Prostate gland (tissue), 2 donors: Measurements from ENCODE around the gene SGCD.

Experiments
- CTCF ChIP-seq, 4 experiments: fragments of 200-600 bp in 2 of 4; fragments of 450-650 bp in 2 of 4; sonication (generic) in 2 of 4; IDR thresholded peaks; 1 replicate in 3 of 4; 2 replicates in 1 of 4; pipeline ENCODE4 v1.5.1; 2016 to 2019; ENCODE audit warnings: antibody characterized with exemption in 4 of 4, mild to moderate bottlenecking in 2 of 4, moderate library complexity in 2 of 4
- POLR2A ChIP-seq: fragments of 450-650 bp; IDR thresholded peaks from one replicate; pipeline ENCODE4 v1.6.1; 2016; ENCODE audit warnings: antibody characterized with exemption, mild to moderate bottlenecking
- POLR2AphosphoS5 ChIP-seq: sonication (generic); formaldehyde crosslinking; IDR thresholded peaks from one replicate; pipeline ENCODE4 v1.6.1; 2017; ENCODE audit warnings: antibody characterized with exemption

- no peak for TF ChIP-seq POLR2AphosphoS5
- no peak for TF ChIP-seq CTCF (IDR thresholded peaks at IDR 0.05)
- no peak for TF ChIP-seq POLR2A
Measured at GRCh38 chr5:156471893-156472292, 144.9 kb downstream of the SGCD start.
